ENCODE data around the gene ERRFI1.
A peak's percentile ranks its signal among the peaks of the same experiment; 100 is the strongest.

Gene ERRFI1

DNA sequence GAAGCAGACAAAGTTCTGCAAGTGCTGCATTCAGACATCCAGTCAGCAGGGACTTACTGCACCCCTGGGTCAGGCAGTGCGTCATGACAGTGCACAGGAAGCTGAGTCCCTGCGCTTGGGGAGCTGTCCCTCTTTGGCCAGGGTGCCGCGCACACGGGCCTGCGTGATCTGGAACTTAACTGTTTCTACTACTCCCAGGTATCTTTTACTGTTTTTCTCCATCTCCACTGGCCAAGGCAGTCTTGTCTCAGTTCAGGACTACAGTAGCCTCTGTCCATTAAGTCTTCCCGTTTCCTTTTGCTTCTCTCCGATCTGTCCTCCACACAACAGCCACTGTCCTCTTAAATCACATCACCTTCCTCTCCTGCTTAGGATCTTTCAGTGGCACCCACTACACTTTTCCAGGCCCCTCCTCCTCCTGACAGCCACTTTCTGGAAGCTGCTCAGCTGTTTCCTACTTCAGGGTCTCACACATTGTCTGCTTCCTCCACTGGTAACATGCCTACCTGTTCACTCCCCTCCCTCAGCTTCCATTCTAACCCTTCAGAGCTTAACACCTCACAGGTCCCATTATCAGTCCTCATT lies 15.9 kb downstream of the ERRFI1 start:
- Mint-ChIP-seq H3K4me1 (peaks cover 4% of the 10 kb centered on the region), H3K4me3 (no peak overlapping the region), H3K27me3 (no peaks in the 10 kb centered on the region), H3K36me3 (peaks cover 4% of the 10 kb centered on the region), H3K27ac (no peak overlapping the region), H3K9me3 (no peaks in the 10 kb centered on the region)
- no peak for DNase-seq (ENCODE audit: low spot score in 2 of 2)
- ATAC-seq (ENCODE audit: low read depth) = no peak

- Mint-ChIP-seq H3K4me1 (no peaks in the 10 kb centered on the region), H3K4me3 (no peak overlapping the region), H3K36me3 (peaks cover 6% of the 10 kb centered on the region), H3K27ac (no peak overlapping the region), H3K9me3 (no peaks in the 10 kb centered on the region), H3K27me3 (no peaks in the 10 kb centered on the region)
- ATAC-seq (ENCODE audit: low read depth) = no peak
- no peak for DNase-seq (ENCODE audit: low spot score in 2 of 2)
Measured at GRCh38 chr1:8009043-8010002, 16.8 kb downstream of the ERRFI1 start.

- H3K27ac Mint-ChIP-seq = no peak overlapping the region
- H3K4me3 Mint-ChIP-seq = no peak overlapping the region
- no peaks in the 10 kb centered on the region for H3K9me3 Mint-ChIP-seq
Measured at GRCh38 chr1:8006037-8006963, 19.8 kb downstream of the ERRFI1 start.

DNA sequence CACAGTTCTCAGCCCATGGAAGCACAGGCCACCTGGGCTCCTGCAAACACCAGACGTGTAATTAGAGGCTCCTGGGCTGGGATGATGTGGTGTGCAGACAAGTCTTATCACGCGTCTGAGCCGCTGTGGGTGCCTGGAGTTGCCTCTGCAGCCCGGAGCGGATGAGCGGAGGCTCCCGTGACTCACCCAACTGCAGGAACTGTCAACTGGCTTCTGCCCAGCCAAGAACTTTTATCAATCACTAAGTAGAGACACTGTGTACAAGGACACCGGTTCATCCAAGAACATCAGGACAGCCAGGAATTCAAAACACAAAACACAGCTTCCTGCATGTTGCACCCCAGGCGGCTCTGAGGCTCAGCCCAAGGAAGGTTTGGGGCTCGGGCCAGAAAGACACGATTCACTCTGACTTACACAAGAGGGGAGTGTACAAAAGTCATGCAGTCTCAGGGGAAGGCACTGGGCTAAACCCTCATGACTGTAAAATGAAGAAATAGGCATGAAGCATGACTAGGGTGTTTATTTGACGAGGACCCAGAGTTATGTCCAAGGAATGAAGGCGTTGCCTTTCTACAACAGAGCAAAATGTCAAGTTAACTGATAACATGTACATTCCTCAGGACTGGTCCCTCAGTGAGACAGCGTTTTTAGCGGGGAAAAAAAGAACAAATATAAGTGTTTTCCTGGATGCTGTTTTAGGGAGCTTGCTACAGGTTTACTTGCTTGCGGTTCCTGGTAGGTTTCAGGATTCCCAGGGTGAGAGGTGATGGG lies 21.1 kb downstream of the ERRFI1 start:
- H3K27ac Mint-ChIP-seq = no peak overlapping the region
- no peak overlapping the region for H3K4me3 Mint-ChIP-seq
- no peaks in the 10 kb centered on the region for H3K4me1 Mint-ChIP-seq
- DNase-seq (ENCODE audit: low spot score in 2 of 2) (no peak), ATAC-seq (ENCODE audit: low read depth) (no peak)
- H3K9me3 Mint-ChIP-seq = no peaks in the 10 kb centered on the region
- H3K27me3 Mint-ChIP-seq = no peaks in the 10 kb centered on the region
- peaks cover 8% of the 10 kb centered on the region for H3K36me3 Mint-ChIP-seq

More at GRCh38 chr1:8006037-8006963, 19.8 kb downstream of the ERRFI1 start:
- Mint-ChIP-seq H3K36me3 (peaks cover 7% of the 10 kb centered on the region), H3K4me1 (no peaks in the 10 kb centered on the region), H3K27me3 (no peaks in the 10 kb centered on the region)
- DNase-seq (ENCODE audit: low spot score in 2 of 2) (no peak), ATAC-seq (ENCODE audit: low read depth) (no peak)

DNA sequence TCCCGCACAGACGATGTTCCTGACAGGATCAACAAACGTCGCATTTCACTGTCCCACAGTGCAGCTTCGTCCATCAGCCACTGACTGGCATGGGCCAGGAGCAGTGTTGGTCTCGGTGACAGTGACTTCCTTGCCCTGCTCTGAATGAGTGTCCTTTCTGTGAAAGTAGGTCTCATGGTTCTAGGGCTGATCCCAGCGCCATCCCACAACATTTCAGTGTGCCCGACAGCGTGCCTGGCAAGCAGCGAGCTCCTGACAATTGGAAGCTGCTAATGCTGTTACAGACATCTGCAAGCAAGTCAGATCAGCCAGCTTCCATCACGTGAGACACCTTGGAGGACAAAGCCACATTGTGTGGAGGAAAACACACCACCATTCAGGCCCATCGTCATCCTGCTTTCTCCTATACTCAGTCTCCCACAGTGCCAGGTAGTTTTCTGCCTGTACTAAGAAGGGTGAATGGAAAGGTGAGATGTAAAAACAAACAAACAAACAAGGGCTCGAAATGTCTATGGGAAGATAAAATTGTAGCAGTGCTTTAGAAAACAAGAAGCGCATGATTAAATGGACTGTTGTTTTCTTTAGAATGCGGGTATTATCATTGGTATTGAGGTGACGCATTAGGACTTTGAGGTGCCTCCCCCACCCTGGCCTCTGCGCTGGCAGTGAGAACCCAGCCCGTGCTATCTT lies 21.9 kb downstream of the ERRFI1 start:
- Mint-ChIP-seq H3K9me3 (no peaks in the 10 kb centered on the region), H3K27me3 (no peaks in the 10 kb centered on the region), H3K4me3 (no peak overlapping the region), H3K4me1 (no peaks in the 10 kb centered on the region), H3K27ac (no peak overlapping the region), H3K36me3 (peaks cover 8% of the 10 kb centered on the region)
- no peak for ATAC-seq (ENCODE audit: low read depth)
- DNase-seq (ENCODE audit: low spot score in 2 of 2) = no peak

DNA sequence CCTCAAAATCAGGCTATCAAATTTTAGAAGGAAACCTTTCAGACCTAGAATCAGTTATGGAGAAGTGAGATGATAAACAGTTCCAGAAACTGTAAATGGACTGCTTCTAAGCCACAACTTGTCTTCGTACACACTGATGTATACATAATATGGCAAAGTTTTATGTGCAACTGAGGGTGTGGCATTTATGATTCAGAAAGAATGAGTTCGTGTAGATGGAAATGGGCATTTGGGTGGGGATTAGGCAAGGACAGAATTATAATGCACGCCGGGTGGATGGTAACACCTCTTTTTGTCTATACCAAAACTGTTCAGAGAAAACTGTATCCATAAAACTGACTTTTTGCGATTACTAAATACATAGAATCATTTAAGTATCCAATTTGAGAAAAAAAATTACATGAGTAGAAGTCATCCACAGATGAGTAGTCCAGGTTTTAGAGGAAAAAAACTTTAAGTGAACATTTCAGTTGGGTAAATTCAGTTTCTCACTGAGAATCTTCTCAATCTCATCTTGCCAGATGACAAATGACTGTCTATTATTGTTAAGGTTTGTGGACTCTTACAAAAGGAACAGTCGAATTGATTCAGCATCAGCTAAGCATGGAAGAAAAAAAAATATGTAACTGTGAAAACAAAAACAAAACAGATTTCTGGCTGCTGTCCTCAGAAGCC lies 22.5 kb downstream of the ERRFI1 start:
- ATAC-seq (ENCODE audit: low read depth) = no peak

GRCh38 chr1:8002921-8003320 lies 23.2 kb downstream of the ERRFI1 start:
- no peak overlapping the region for H3K4me3 Mint-ChIP-seq
- H3K27me3 Mint-ChIP-seq = no peaks in the 10 kb centered on the region
- peaks cover 10% of the 10 kb centered on the region for H3K36me3 Mint-ChIP-seq
- no peak for ATAC-seq (ENCODE audit: low read depth)
- H3K9me3 Mint-ChIP-seq = no peaks in the 10 kb centered on the region
- no peak overlapping the region for H3K27ac Mint-ChIP-seq
- no peaks in the 10 kb centered on the region for H3K4me1 Mint-ChIP-seq
- no peak for DNase-seq (ENCODE audit: low spot score in 2 of 2)

More for the DNA sequence above, 22.5 kb downstream of the ERRFI1 start:
- DNase-seq (ENCODE audit: low spot score in 2 of 2) = no peak
- Mint-ChIP-seq H3K27me3 (no peaks in the 10 kb centered on the region), H3K27ac (no peak overlapping the region), H3K4me3 (no peak overlapping the region), H3K9me3 (no peaks in the 10 kb centered on the region), H3K36me3 (peaks cover 8% of the 10 kb centered on the region), H3K4me1 (no peaks in the 10 kb centered on the region)

DNA sequence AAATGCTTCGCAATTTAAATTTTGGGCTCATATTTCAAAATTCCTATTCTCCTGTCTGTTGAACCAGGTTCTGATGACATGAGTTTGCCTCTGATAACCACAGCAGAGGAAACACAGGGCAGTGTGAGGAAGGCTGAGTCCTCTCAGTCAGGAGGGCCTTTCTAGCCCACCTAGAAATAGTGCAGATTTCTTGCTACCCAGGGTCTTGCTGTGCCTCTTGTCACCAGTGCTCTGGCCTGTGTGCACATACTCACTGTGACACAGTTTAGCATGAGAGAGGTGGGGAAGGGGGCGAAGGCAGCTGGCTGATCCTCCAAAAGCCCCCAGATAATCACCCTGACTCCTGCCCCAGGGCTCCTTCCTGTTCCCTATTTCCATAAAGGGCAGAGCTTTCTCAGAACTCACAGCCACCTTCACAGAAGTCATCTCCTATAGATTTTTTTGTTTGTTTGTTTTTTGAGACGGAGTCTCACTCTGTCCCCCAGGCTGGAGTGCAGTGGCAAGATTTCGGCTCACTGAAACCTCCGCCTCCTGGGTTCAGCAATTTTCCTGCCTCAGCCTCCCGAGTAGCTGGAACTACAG lies 23.7 kb downstream of the ERRFI1 start:
- no peak overlapping the region for H3K4me3 Mint-ChIP-seq

GRCh38 chr1:7995437-7995836 lies 30.7 kb downstream of the ERRFI1 start:
- ATAC-seq (ENCODE audit: low read depth) (no peak), DNase-seq (ENCODE audit: low spot score in 2 of 2) (no peak)
- H3K27ac Mint-ChIP-seq = no peak overlapping the region
- peaks cover 13% of the 10 kb centered on the region for H3K4me1 Mint-ChIP-seq
- no peaks in the 10 kb centered on the region for H3K27me3 Mint-ChIP-seq
- H3K9me3 Mint-ChIP-seq = peaks cover 2% of the 10 kb centered on the region
- peaks cover 10% of the 10 kb centered on the region for H3K36me3 Mint-ChIP-seq
- H3K4me3 Mint-ChIP-seq = no peak overlapping the region

More for the DNA sequence above, 23.7 kb downstream of the ERRFI1 start:
- ATAC-seq (ENCODE audit: low read depth) = no peak
- Mint-ChIP-seq H3K27ac (no peak overlapping the region), H3K9me3 (no peaks in the 10 kb centered on the region), H3K36me3 (peaks cover 12% of the 10 kb centered on the region), H3K27me3 (no peaks in the 10 kb centered on the region), H3K4me1 (no peaks in the 10 kb centered on the region)
- no peak for DNase-seq (ENCODE audit: low spot score in 2 of 2)

- Mint-ChIP-seq H3K9me3 (peaks cover 6% of the 10 kb centered on the region), H3K36me3 (peaks cover 16% of the 10 kb centered on the region), H3K4me3 (peak overlapping the region; percentile 16), H3K27ac (no peak overlapping the region), H3K27me3 (no peaks in the 10 kb centered on the region), H3K4me1 (peaks cover 17% of the 10 kb centered on the region)
- DNase-seq (ENCODE audit: low spot score in 2 of 2) = no peak
- no peak for ATAC-seq (ENCODE audit: low read depth)
Measured at GRCh38 chr1:7994827-7995226, 31.3 kb downstream of the ERRFI1 start.

GRCh38 chr1:7993593-7994479 lies 32.3 kb downstream of the ERRFI1 start:
- peaks cover 6% of the 10 kb centered on the region for H3K9me3 Mint-ChIP-seq
- peak overlapping the region; percentile 55 for H3K4me3 Mint-ChIP-seq
- H3K27me3 Mint-ChIP-seq = no peaks in the 10 kb centered on the region
- H3K36me3 Mint-ChIP-seq = peaks cover 17% of the 10 kb centered on the region
- peaks cover 17% of the 10 kb centered on the region for H3K4me1 Mint-ChIP-seq
- peak; percentile 75 for ATAC-seq (ENCODE audit: low read depth)
- DNase-seq (ENCODE audit: low spot score in 2 of 2) = no peak
- H3K27ac Mint-ChIP-seq = no peak overlapping the region
